GM19193 (cell line): Measurements from ENCODE around the gene NEDD4L.

Experiments
- POLR2A ChIP-seq: IDR thresholded peaks from 4 replicates; pipeline ENCODE4 v1.6.1; 2011; ENCODE audit not compliant: insufficient read depth, insufficient read length; ENCODE audit errors: extremely low read depth

NEDD4L gene

GRCh38 chr18:58354791-58355190, 310.8 kb downstream of the NEDD4L start:
- TF ChIP-seq POLR2A, result no peak

- no peak for TF ChIP-seq POLR2A
These were observed 311.2 kb downstream of the NEDD4L start for GRCh38 chr18:58355243-58355642.

GRCh38 chr18:58359218-58359617, 315.2 kb downstream of the NEDD4L start:
- TF ChIP-seq POLR2A, result no peak

- no peak for TF ChIP-seq POLR2A
These were observed 315.6 kb downstream of the NEDD4L start for GRCh38 chr18:58359620-58360019.

GRCh38 chr18:58360324-58360723, 316.3 kb downstream of the NEDD4L start:
- no peak for TF ChIP-seq POLR2A

GRCh38 chr18:58361212-58361611, 317.2 kb downstream of the NEDD4L start:
- TF ChIP-seq POLR2A, result no peak

- TF ChIP-seq POLR2A, result no peak
These were observed 318.1 kb downstream of the NEDD4L start for GRCh38 chr18:58362027-58362575.

GRCh38 chr18:58362829-58363271, 318.8 kb downstream of the NEDD4L start:
- no peak for TF ChIP-seq POLR2A

- no peak for TF ChIP-seq POLR2A
These were observed 319.9 kb downstream of the NEDD4L start for GRCh38 chr18:58363767-58364540.

- TF ChIP-seq POLR2A, result no peak
These were observed 321.0 kb downstream of the NEDD4L start for GRCh38 chr18:58364876-58365528.

- no peak for TF ChIP-seq POLR2A
These were observed 323.6 kb downstream of the NEDD4L start for GRCh38 chr18:58367425-58368140.

GRCh38 chr18:58369616-58370015, 325.6 kb downstream of the NEDD4L start:
- TF ChIP-seq POLR2A, result no peak

GRCh38 chr18:58370038-58370580, 326.1 kb downstream of the NEDD4L start:
- TF ChIP-seq POLR2A, result no peak

- no peak for TF ChIP-seq POLR2A
These were observed 326.6 kb downstream of the NEDD4L start for GRCh38 chr18:58370612-58371011.

GRCh38 chr18:58373481-58373880, 329.5 kb downstream of the NEDD4L start:
- TF ChIP-seq POLR2A, result no peak
